SU-DHL-6 (cell line): Measurements from ENCODE around the gene GNAO1.

Experiments
- EZH2phosphoT487 ChIP-seq: fragments of 200-600 bp; sonication (generic), shearing (Covaris generic); conservative IDR thresholded peaks from 2 replicates; pipeline ENCODE4 v1.6.1; 2018; ENCODE audit warnings: mild to moderate bottlenecking, antibody characterized with exemption, low read length, moderate library complexity, mixed read lengths
- TF ChIP-seq, protein P1 (sequence below): fragments of 200-600 bp; sonication (generic); IDR thresholded peaks from one replicate; pipeline ENCODE4 v1.5.1; 2017; ENCODE audit warnings: antibody characterized with exemption, mild to moderate bottlenecking, low read length, moderate library complexity; ENCODE audit not compliant: insufficient read depth, poor library complexity, severe bottlenecking

- TF ChIP-seq, protein P1, sequence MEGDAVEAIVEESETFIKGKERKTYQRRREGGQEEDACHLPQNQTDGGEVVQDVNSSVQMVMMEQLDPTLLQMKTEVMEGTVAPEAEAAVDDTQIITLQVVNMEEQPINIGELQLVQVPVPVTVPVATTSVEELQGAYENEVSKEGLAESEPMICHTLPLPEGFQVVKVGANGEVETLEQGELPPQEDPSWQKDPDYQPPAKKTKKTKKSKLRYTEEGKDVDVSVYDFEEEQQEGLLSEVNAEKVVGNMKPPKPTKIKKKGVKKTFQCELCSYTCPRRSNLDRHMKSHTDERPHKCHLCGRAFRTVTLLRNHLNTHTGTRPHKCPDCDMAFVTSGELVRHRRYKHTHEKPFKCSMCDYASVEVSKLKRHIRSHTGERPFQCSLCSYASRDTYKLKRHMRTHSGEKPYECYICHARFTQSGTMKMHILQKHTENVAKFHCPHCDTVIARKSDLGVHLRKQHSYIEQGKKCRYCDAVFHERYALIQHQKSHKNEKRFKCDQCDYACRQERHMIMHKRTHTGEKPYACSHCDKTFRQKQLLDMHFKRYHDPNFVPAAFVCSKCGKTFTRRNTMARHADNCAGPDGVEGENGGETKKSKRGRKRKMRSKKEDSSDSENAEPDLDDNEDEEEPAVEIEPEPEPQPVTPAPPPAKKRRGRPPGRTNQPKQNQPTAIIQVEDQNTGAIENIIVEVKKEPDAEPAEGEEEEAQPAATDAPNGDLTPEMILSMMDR: no peak
- no peak for TF ChIP-seq EZH2phosphoT487
Measured at GRCh38 chr16:56364865-56365264, 173.6 kb downstream of the GNAO1 start.
